Activated T-cell treated with anti-CD3 and anti-CD28 coated beads, Interleukin-2, amount 50 U/mL, for 72 hours (primary cell): ENCODE measurements around the gene NINJ1. TPM values are rescaled to one million over a fixed set of nuclear protein-coding genes. Genes with fewer than 3 reads are reported as not detected.

ENCODE experiments used
- ATAC-seq, 2 donors: fragments of 150-1000 bp; cut with Tn5 transposase; replicated peaks in 1 of 2; 2 replicates each; pipeline ENCODE4 v1.10.0; 2021; ENCODE audit warnings: moderate library complexity in 2 of 2, mild to moderate bottlenecking in 1 of 2
- DNase-seq, 2 donors: peaks; one replicate each; pipeline ENCODE4 v3.0.0; 2021 to 2022; ENCODE audit warnings: mixed read lengths in 1 of 2
- H3K27ac Mint-ChIP-seq: one replicate; pipeline ENCODE4 v1.8.0; 2022; ENCODE audit warnings: mild to moderate bottlenecking, moderate library complexity, mixed read lengths
- H3K27me3 Mint-ChIP-seq: one replicate; pipeline ENCODE4 v1.8.0; 2022; ENCODE audit warnings: low read depth, mixed read lengths
- H3K36me3 Mint-ChIP-seq, 2 donors: one replicate each; pipeline ENCODE4 v1.8.0; 2022; ENCODE audit warnings: mixed read lengths in 2 of 2, mild to moderate bottlenecking in 1 of 2; ENCODE audit not compliant: insufficient read depth in 2 of 2
- H3K4me1 Mint-ChIP-seq: one replicate; pipeline ENCODE4 v1.8.0; 2022; ENCODE audit warnings: low read depth, mixed read lengths
- H3K4me3 Mint-ChIP-seq, 2 donors: one replicate each; pipeline ENCODE4 v1.8.0; 2022; ENCODE audit warnings: mild to moderate bottlenecking in 2 of 2, mixed read lengths in 2 of 2, moderate library complexity in 2 of 2
- H3K9me3 Mint-ChIP-seq, 2 donors: one replicate each; pipeline ENCODE4 v1.8.0; 2022; ENCODE audit warnings: mixed read lengths in 2 of 2
- total RNA-seq, 2 donors: library from RNA; stranded (reverse); gene quantifications; one replicate each; pipeline ENCODE4 v1.2.3, GENCODE V29; 2022

Gene NINJ1
- total RNA-seq, 2 donors from 2014 or later, result 121 to 124 TPM

- no peak for ATAC-seq
- Mint-ChIP-seq H3K4me3 (no peak overlapping the region), H3K4me1 (peaks cover 47% of the 10 kb centered on the region), H3K36me3 (peaks cover 3 to 22% of the 10 kb centered on the region in 2 donors), H3K27me3 (no peaks in the 10 kb centered on the region), H3K27ac (no peak overlapping the region), H3K9me3 (no peaks in the 10 kb centered on the region)
- no peak for DNase-seq
These were observed 57.3 kb downstream of the NINJ1 start for GRCh38 chr9:93076792-93077128.

GRCh38 chr9:93076101-93076791, 57.8 kb downstream of the NINJ1 start:
- no peaks in the 10 kb centered on the region for H3K27me3 Mint-ChIP-seq
- H3K9me3 Mint-ChIP-seq, result no peaks in the 10 kb centered on the region
- DNase-seq, result no peak
- H3K27ac Mint-ChIP-seq, result no peak overlapping the region
- ATAC-seq, result no peak
- H3K36me3 Mint-ChIP-seq, result peaks cover 4 to 18% of the 10 kb centered on the region in 2 donors
- no peak overlapping the region for H3K4me3 Mint-ChIP-seq
- peaks cover 49% of the 10 kb centered on the region for H3K4me1 Mint-ChIP-seq

GRCh38 chr9:93072383-93072795, 61.7 kb downstream of the NINJ1 start:
- peaks cover 7 to 14% of the 10 kb centered on the region in 2 donors for H3K36me3 Mint-ChIP-seq
- H3K4me3 Mint-ChIP-seq, result peak overlapping the region in 1 of 2 donors; percentile 92
- H3K27ac Mint-ChIP-seq, result peak overlapping the region; percentile 87
- peaks cover 65% of the 10 kb centered on the region for H3K4me1 Mint-ChIP-seq
- ATAC-seq, result peak in 1 of 2 donors; percentile 84
- H3K27me3 Mint-ChIP-seq, result no peaks in the 10 kb centered on the region
- DNase-seq, result peak in 1 of 2 donors; percentile 63
- H3K9me3 Mint-ChIP-seq, result peaks cover 0 to 2% of the 10 kb centered on the region in 2 donors

Other genes with a start within 250 kb of the NINJ1 start
- 10 to 100 TPM; 66.2 to 72.9 TPM for gene FGD3, start 186.7 kb downstream of the NINJ1 start, total RNA-seq
- gene SUSD3, start 75.5 kb downstream of the NINJ1 start, total RNA-seq, result 10 to 100 TPM; 53.1 to 56.8 TPM
- gene CARD19, start 38.0 kb downstream of the NINJ1 start, total RNA-seq, result 10 to 100 TPM; 65.7 to 70.0 TPM
- 1 to 10 TPM in 1 of 2 donors, under 1 TPM in 1; 0.70 to 1.1 TPM for gene WNK2, start 49.9 kb upstream of the NINJ1 start, total RNA-seq